ENCODE data around the gene MATN1.

The MATN1 gene

GRCh38 chr1:30715216-30715615 lies 8.2 kb downstream of the MATN1 start:
- no peak for DNase-seq

- DNase-seq, result no peak
These were observed 8.8 kb downstream of the MATN1 start for GRCh38 chr1:30714536-30715090.

GRCh38 chr1:30714025-30714424 lies 9.4 kb downstream of the MATN1 start:
- no peak for DNase-seq

GRCh38 chr1:30713311-30713710 lies 10.1 kb downstream of the MATN1 start:
- DNase-seq, result no peak

DNA sequence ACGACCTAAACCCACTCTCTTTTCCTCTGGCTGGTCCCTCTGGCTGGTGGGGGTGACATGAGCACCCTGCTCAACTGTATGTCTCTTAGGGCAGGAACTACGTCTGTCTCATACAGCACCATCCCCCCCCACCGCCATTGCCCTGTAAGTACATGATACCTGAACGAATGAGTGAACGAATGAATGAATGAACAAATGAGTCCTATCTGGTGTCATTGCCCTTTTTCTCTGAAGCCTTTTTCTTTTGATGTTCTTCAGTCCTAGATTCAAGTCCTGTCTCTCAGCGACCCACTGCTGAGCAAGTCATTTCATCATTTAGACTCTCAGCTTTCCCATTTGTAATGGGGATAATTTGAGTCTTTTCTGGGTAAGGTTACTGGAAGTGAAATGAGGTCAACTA lies 10.8 kb downstream of the MATN1 start:
- DNase-seq, result no peak

- no peak for DNase-seq
These were observed 13.0 kb downstream of the MATN1 start for GRCh38 chr1:30710407-30710806.

DNA sequence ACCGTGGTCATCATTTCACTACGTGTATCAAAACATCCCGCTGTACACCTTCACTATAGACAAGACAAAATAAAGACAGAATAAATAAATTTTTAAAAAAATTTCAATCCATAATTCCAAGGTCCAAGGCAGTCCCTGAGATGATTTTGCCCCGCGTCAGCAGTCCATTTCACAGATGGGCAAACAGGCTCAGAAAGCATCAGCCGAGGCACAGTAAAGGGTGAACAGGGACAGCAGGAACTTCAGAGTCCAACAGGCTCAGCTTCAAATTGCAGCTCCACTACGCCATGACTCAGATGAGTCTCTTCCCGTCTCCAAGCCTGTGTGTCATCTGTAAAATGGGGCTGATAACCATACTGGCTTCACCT lies 15.0 kb downstream of the MATN1 start:
- no peak for DNase-seq

- peak; percentile 58 for DNase-seq
These were observed 15.7 kb downstream of the MATN1 start for GRCh38 chr1:30707412-30708360.

DNA sequence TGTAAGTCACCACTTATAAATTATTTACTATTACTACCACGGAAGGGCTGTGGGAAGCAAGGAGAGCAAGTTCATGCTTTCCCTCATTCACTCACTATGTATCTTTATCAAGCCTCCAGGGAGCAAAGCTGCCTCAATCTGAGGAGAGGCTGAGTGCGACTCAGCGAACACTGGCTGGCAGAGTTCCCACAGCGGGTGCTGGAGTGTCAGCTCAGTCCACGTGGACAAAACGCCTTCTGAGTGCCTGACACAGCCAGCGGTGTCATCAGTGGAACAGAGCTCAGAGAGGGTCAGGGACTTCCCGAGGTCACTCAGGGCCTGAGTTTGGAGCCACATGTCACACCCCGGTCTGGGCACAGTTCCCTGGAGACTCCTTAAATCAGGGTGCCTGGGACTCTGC lies 16.9 kb downstream of the MATN1 start:
- DNase-seq, result no peak

DNA sequence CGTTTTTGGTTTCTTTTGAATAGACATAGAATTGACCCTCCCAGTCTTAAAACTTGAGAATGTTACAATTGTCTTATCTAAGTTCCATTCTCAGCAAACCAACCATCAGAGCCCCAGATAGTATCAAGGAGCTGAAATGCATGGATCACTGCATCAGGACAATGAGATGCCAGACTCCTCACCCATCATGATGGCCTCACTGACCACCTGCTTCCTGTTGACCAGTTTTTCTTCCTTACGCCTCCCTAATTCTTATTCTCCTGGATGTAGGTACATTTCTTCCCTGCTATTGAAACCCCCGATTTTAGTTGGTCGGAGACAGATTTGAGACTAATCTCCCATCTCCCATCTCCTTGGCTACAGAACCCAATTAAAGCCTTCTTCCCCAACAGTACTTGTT lies 17.7 kb downstream of the MATN1 start:
- no peak for DNase-seq

DNA sequence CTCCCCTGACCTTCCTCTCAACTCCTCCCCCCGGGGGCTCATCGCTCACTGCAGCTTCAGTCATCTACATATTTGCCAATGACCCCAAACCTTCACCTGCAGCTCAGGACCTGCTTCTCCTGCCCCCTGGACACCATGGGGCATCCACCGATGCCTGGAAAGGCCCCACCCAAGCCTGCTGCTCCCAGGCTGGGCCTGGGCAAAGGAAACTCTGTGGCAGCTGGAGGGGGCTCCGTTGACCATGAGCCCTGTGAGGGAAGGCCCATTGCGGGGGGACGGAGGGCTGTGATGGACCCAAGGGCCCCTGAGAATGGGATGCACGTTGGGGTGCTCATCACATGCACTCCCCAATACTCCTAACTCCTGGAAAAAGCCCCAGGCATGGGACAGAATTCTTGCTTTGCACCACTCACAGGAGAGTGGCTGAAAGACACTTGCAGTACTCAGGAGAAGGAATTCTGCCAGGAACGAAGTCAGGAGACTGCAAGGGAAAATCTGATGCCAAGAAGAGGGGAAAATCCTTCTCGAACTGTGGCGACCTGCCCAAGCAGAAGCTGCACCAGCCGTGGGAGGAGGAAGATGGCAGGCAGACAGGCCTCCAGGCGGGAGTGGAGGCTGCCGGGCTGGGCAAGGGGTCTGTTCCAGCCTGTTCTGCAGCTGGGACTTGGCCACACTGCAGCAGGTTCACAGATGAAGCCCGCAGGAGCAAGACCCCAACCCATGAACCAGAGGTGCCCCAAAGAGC lies 18.4 kb downstream of the MATN1 start:
- DNase-seq, result no peak

- no peak for DNase-seq
These were observed 19.1 kb downstream of the MATN1 start for GRCh38 chr1:30704271-30704670.

- no peak for DNase-seq
These were observed 20.6 kb downstream of the MATN1 start for GRCh38 chr1:30702823-30703222.

DNA sequence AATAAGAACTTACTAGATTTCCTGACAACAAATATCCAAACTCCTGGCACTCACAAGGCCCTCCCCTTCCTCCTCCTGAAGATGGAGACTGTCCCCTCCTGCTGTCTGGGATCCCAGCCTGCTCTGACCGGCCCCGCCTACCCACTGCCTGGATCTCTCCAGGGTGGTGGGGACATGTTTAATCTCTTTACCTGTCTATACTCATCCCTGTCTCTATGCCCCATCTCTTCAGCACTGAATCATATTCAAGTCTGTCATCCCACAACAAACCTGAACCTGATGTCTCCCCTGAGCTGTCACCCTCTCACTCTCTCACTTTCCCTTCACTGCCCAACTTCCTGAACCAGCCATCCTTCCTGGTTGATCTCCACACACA lies 22.1 kb downstream of the MATN1 start:
- no peak for DNase-seq

DNA sequence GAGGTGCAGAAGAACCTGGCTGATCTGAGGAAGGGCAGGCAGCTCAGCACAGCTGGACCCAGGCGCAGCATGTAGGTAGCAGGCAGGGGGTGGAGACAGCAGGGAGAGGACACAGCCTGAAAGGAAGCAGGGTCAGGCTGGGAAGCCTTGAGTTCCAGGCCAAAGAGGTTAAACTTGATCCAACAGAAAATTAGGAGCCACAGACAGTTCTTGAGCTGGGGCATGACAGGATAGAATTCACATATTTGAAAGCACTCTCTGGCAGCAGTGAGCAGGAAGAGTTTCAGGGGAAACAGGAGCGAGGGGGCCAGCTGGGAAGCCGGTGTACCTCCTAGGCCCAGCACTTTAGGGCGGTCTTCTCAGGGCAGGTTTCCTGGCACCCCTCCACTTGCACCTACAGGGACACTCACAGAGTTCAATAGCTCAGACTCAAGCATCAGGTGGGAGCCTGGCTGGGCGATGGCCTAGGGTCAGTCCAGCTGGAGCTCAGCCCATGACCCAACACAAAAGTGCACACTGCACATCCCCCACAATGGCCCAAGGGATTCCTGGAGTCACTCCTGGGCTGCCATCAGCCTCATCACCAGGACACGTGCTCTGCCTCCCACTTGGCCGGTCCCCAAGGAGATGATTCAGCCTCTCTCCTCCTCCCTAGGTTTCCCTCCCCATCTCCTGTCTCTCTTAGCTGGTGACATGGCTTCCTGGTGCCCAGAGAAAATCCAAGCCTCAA lies 22.7 kb downstream of the MATN1 start:
- no peak for DNase-seq

GRCh38 chr1:30699762-30700161 lies 23.6 kb downstream of the MATN1 start:
- no peak for DNase-seq

DNA sequence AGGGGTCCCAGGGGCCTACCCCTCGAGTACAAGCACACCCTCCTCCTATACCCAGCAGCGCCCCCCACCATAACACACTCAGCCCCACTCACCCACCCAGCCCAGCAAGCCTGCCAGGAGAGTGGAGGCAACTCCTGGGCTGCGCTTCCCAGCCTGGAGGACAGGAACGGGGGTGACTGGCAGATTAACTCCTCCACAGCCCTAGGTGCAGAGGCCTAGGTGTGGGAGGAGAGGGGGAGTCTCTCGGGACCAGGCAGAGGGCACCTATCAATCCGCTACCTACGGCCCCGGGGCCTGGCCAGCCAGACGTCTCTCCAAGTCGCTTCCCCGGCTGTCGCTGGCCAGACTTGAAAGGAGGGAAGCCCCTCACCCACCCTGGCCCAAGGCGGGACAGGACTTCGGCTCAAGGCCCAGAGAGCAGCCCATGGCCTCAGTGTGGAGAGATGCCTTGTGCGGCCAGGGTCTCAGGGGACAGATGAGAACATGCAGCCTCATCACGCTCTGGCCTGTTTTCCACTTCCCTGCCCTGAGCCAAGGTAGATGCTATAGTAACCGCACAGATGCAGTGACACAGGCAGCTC lies 24.9 kb downstream of the MATN1 start:
- no peak for DNase-seq

DNA sequence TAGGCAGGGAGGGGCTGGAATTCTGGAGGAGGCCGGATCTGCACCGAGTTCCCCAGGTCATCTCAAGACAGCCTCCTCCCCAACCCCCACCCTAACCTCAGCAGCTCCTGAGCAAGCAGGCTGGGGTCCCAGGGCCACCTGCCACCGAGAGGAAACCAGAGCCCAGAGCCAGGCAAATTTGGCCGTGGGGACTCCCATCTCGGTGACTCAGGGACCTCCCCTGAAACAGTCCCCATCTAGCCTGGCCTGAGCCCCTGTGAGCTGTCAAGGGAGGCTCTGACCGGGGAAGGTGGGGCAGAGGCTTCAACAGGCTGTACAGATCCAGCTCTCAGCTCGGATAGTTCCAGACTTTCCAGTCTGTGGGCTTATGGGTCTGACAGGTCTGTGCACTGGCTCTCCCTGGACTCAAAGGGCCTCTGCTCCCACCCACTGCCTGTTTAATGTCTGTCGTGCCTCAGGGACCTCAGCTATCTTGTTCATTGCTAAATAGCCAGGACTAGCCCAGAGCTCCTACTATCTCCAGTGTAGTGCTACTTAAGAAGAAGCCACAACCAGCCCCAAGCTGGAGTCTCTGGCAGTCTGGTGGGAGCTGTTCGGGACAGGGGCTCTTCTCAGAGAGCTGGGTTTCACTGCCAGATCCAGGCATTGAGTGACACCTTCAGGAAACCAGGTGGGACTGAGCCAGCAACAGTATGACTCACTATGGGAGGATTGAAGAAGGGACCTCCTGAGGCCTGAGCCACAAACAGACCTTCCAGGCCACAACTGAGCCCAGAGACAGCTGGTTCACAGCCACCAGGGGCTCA lies 25.6 kb downstream of the MATN1 start:
- DNase-seq, result no peak

DNA sequence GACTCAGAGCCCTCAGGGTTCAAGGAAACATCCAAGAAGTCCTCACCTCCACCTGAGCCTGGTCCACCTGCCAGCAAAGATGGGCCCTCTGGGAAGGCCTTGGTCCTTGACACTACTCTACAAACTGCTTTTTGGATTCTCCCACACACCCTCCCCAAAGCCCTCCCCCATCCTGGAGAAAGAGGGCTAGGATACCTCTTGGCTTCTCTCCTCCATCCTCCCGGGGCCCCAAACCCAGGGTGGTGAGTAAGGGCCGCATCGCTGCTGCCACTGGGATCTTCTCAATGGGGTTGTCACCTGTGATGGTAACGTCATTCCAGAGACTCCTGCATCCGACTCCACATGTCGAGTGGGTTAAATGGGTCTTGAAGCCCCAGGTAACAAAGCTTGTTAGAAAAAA lies 26.6 kb downstream of the MATN1 start:
- no peak for DNase-seq

GRCh38 chr1:30695439-30695841 lies 27.9 kb downstream of the MATN1 start:
- DNase-seq, result no peak

DNA sequence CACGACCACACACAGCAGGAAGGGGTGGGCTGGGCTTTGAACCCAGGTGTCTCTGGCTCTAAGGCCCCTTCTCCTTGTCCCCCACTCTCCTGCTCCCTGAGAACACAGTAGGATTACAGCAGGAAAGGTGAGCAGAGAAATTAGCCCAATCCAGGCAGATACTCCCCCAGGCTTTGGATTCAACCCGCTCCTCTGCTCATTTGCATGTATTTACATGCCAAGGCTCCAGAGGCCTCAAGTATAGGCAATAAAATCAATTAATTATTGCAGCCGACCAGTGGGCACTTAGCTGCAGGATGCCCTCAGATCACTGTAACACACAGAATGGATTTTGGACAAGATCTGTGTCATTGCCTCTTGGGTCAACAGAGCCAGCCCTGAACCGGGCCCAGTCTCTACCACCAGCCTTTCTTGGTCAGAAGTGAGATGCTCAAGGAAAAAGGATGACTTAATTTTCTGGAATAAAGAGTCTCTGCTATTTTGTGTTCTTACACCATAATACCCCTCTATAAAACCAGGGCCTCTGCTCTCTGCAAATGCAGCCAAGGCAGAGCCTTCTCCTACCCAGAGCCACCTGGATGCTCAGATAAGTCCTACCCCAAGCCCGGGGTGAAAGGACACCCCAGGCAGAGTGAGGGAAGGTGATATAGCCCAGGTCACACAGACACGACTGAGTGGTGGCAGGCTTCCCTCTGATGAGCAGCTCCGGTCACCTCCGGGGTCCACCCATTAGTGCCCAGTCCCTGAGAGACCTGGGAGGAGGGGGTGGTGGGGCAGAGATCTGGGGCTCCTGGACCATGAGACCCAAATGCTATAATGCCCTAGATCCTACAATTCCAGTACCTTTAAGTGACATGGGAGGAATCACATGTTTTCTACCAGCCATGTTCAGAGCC lies 28.9 kb downstream of the MATN1 start:
- DNase-seq, result no peak
